ENCODE measurements around the gene PPP6R2.
A peak's percentile ranks its signal among the peaks of the same experiment; 100 is the strongest.

The PPP6R2 gene

GRCh38 chr22:50454556-50455075, 111.5 kb downstream of the PPP6R2 start:
- no peak for DNase-seq

DNA sequence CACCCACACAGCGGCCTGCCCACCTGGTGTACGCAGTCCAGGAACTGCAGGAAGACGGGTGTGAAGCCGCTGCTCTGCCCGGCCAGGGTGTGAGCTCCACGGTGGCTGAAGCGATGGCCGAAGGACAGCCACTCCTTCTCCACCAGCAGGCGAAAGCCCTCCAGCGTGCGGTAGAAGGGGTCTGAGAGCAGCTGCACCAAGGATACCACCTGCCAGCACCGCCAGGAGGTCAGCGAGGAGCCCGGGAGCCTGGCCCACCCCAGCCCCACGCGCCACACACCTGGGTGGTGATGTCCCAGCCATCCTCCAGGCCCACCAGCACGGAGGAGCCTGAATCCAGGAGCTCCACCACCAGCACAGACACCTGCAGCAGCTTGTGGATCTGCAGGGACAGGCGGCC, 112.1 kb downstream of the PPP6R2 start:
- no peak for DNase-seq

- no peak for DNase-seq
Measured at GRCh38 chr22:50456026-50456425, 112.9 kb downstream of the PPP6R2 start.

GRCh38 chr22:50456466-50457234, 113.5 kb downstream of the PPP6R2 start:
- DNase-seq = no peak

- DNase-seq = no peak
Measured at GRCh38 chr22:50459016-50459415, 115.9 kb downstream of the PPP6R2 start.

DNA sequence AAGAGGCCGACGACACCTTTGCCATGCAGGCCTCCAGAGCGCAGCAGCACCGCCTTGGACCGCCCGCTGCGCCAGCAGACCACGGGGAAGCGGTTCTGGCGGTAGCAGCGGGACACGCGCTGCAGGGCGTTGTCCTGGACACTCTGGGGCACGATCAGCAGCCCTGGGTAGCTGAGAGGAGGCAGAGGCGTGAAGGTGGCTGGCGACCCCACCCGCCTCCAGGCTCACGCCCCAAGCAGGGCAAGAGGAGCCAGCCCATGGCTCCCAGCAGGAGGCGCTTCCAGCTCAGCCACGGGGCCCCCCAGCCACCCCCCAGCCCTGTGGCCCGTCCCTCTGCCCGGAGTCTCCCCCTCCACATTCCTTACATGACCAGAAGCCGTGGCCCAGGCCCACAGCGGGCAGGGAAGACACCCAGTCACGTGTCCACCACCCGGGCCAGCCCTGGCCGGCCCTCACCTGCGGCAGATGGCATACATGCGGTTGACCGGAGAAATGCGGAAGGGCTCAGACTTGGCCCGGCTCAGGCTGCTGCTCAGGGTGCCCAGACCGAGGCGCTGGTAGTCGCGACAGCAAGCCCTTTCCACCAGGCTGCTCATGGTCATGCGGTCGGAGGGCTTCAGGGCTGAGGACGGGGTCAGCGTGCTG, 116.5 kb downstream of the PPP6R2 start:
- DNase-seq = no peak

DNA sequence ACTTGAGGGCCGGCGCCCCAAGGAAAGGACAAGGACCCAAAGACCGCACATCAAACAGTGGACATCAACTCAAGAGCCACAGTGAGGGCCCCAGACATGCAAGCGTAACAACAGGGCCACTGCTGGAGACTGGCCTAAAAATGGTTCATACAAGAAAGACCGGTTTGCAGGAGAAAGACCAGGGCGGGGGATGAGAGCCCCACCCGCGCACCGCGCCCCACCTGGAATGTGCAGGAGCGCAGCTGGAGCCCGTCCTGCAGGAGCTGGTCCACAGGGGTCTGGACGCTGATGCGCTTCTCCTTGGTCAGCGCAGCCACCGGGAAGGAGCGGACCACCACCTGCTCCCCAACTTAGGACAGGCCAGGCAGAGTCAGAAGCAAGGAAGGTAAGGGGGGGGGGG, 117.8 kb downstream of the PPP6R2 start:
- DNase-seq = no peak

DNA sequence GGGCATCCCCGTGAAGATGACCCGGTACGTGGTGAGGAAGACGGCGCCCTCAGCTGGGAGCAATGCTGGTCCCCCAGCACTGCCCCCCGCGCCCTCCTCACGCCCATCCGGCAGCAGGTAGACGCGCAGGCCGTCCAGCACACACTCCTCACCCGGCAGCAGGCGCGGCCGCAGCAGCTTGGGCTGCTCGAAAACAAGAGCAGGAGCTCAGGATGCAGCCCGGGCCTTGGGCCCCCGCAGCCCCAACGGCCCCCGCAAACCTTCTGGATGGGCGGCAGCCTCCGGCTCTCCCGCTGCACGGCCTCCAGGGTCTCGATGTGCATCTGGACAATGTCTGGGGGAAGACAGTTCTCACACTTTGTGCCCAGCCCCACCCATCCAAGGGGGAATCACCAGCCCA, 118.4 kb downstream of the PPP6R2 start:
- no peak for DNase-seq

DNA sequence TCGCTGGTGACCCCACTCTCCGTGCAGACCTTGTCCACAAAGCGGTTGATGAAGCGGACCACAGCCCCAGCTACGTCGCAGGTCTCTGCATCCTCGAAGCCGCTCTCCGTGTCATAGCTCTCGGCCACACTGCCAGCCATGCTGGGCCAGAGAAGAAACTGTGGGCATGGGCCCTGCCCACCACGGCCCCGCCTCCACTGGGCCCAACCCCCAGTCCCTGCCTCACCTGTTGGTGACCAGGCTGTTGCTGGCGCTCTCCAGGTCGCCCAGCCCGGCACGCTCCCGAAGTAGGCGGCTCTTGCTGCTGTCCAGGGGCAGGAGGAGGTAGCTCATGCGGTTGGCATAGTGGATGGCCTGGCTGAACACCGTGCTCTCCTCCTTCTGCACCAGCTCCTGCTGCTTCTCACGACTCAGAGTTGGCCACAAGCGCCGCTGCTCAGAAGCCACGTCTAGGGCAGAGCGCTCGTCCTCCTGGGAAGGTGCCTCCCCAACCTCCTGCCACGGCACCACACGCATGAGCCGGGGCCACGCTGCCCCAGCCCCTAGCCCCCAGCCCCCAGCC, 118.9 kb downstream of the PPP6R2 start:
- no peak for DNase-seq

DNA sequence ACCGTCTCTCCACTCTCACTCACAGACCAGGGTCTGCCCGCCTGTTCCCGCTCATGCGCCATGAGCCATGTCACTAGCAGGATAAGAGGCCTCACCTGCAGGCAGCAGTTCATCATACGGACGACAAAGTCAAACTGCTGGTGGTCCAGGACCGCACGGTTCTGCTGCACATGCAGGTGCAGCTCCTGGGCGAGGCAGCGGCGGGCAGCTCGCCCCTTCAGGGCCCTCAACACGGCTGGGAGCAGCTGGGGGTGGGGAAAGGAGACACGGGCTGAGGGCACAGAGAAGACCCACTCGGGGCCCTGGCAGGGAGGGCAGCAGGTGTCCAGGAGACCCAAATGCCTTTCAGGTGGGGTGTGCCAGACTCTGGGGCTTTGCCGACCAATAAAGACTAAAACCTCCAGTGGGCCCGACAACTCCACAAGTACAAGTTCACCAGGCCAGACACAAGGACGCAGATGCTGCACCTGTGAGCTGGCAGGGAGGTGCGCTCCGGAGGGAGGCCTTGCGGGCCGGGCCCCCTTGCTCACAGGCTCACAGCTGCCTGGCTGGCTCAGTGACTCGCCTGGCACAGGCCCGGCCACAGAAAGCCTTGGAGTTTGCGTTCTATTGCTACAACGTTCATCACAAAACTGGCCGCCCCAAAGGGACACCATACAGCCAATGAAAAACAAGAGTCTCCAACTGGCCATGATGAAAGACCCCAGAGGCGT, 120.2 kb downstream of the PPP6R2 start:
- DNase-seq = no peak

DNA sequence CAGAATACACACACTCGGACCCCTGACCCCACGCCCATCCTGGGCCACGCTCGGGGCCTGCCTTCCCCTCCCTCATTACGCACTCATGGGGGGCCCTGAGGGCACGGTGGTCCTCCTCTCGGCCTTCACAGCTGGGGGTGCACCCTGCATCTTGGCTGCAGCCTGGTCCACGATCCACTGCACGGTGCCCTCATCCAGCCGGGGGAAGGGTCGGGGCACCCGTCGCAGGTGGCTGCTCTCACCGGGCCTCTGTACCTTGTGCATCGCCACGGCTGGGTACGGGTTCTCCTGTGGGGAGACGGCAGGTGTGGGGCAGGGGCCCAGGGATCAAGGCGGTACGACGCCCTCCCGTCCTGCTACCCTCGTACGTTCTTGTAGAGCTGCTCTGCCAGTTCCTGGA, 121.3 kb downstream of the PPP6R2 start:
- DNase-seq = no peak

DNA sequence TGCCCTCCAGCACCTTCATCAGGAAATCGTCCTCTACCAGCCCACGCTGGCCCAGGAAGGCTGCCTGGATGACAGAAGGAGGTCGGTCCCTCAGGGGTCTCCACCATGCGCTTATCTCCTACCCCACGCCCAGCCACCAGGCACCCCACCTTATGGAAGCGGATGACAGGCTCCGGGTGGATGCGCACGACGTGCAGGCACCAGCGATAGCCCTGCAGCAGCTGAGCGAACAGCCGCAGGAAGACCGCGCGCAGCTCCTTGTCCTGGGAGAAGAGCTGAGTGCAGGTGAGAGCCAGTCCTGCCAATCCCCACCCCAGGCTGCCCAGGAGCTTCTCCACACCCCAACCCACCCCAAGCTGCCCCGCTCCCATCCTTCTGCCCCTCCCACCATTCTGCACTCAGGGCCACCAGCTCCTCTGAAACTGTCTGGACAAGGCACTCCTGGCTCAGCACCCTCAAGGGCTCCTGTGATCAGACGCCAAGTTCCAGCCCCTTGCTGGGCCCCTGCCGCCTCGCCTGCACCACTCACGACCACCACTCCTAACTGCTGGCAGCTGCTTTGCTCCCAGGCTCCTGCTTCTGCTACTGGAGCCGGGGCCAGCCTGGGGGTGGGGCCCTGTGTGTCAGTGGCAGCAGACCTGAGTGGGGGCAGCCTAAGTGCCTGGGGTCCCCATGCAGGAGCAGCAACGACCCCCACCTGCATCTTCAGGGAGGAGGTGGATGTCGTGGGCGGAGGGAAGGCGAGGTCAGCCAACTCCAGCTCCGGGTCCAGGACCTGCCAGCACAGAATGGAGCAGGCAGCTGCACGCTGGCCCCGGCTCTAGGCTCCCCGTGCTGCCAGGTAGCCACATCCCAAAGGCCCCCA, 122.2 kb downstream of the PPP6R2 start:
- DNase-seq = no peak

DNA sequence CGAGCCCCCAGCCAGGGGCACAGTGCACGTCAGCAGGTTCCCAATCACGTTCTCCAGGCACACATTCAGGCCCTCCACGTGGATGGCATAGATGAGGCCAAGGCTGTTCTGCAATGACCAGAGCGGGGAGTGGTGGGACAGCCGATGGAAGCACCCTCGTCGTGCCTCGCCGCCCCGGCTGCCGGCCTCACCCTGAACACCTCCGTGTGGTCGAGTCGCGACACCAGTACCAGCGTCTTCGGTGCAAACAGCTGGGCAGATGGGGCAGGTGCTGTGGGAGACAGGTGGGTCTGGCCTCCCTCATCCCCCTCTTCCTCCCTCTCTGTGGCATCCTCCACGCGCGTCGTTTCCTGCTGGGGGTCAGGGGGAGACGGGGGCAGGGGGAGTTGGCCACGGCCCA, 124.2 kb downstream of the PPP6R2 start:
- DNase-seq = no peak

DNA sequence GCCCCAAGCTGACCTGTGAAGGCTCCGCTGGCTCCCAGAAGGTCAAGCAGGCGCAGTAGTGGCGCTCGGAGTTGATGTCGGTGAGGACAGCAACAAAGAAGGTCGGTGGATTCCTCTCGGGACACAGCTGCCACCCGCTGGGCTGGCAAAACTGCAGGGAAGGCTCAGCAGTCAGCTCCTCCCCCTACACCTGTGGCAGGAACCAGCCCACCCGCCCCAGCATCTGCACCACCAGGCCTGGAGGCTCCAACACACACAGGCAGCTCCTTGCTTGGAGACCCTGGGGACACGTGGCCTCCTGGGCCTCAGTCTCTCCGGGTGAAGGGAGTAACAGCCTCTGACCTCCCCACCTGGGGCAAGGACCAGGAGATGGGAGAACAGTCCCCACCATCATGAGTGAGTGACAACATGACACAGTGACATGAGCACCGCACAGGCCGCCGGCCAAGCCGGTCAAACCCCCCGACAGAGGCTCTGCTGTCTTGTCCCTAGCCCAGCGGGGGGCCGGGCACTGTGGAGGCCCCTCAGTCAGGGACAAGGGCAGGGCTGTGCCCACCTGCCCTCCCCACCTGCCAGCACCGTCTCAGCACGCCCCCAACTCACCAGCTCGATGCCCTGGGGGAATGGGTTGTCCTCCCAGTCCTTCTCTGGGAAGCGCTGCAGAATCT, 124.8 kb downstream of the PPP6R2 start:
- no peak for DNase-seq

GRCh38 chr22:50468626-50469025, 125.5 kb downstream of the PPP6R2 start:
- DNase-seq = no peak

DNA sequence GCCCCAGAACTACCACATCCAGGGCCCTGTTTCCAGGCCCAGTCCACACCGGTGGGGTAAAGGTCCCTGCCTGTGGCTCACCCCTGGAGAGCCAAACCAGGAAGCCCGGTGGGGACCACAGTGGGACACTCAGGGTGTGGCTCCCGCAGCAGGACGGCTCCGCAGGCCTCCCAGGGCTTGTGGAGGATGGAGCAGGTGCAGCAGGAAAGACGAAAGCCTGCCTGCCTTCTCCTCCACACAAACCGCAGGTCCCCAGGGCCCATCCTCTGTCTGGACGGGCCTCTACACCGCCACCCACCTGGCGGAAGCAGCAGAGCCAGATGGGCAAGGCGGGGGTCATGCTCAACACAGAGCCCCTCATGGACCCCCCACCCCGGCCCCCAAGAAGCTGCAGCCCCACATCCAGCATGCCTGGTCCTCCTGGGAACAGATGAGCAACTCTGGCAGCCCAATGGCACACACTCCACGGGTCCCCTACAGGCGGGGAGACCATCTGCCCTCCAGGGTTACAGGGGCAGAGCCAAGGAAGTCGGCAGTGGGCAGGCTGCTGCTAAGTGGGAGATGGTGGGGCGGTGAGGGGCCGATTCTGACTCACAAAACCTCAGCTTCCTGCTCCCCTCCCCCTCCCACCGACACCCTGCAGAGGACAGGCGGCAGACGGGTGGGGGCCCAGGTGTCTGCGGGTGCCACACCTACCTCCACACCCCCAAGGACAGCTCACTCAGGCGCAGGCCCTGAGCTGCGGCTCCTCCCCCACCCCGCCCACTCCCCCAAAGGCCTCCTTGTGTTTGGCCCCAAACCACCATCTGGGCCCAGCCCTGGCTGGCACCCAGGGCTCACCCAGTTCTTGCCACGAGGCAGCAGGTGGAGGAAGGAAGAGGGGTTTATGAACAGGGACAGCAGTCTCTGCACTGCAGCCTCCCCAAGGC, 126.5 kb downstream of the PPP6R2 start:
- DNase-seq = peak; percentile 76 to 98 (median 91)

DNA sequence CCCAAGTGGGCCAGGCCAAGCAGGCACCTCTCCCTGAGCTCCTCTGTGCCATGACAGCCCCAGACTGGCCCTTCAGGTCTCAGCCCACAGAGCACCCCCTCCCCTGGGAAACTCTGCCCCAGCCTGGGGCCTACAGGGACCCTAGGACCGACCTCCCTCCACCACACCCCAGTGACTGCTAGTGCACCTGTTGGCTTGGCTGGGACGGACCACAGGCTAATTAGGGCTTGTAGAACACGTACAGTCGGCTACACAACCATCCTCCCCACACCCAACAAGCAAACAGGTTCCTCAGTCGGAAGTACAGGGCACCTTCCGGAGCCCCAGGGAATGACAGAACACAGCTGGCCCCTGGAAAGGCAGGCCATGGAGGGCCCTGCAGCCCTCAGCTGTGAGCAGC, 127.4 kb downstream of the PPP6R2 start:
- no peak for DNase-seq

DNA sequence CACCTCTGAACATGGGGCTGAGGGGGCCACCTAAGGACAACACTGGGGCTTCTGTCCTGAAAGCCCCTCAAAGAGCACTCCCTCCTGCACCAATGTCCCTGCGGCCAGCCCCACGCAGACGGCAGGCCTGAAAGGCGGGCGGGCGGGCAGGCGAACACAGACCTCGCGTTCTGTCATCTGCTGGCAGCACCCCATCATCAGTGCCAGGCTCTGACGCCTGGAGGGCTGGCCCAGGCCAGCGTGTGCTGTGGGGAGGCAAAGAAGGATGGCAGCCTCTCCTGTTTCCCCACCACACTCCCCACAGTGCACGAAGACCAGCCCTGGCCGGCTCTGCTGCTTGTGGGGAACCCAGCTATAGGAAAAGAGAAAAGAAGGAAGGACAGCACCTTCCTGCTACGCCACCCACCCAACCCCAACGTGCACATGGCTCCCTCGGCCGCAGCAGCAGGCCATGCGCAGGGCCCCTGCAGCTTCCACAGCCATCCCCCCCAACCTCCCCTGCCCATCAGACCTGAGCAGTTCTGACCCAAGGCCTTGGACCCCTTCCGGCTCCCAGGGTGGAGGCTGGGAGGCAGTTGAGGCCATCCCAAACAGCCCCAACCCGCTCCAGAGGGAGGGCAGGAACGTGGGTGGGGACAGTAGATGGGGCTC, 128.2 kb downstream of the PPP6R2 start:
- DNase-seq = no peak

DNA sequence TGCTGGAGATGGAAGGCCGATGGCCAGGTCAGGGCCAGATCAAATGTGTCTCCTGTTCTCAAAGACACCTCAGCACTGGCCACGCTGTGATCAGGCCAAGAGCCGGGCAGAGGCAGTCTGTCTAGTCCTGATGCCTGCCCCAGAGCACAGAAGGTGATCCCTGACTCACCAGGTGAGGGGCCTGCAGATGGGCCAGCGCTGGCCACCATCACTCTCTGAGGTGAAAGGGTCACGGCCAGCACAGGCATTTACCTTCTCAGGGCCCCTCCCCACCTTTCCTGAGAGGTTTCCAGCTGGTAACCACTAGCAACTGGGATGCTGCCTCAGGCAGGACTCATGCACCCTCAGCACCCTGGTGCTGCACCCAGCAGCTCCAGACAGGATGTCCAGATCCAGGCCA, 128.8 kb downstream of the PPP6R2 start:
- no peak for DNase-seq

GRCh38 chr22:50473088-50473487, 130.0 kb downstream of the PPP6R2 start:
- peak in 2 of 4 experiments; percentile 12 to 24 for DNase-seq

Measured in activated CD4-positive, CD25-positive, alpha-beta regulatory T cell (primary cell).